NCI-H146 treated with DMSO at 0.1 percent for 48 hours (cell line): ENCODE data around the gene RNF31.
"Not testable (repeated sequence)": the region's sequence is repeated elsewhere in the genome, so short reads cannot be mapped to it uniquely, and the experiment has no call there.

ENCODE experiments used
- DNase-seq: peaks from one replicate; lab custom pipeline; 2025; ENCODE audit not compliant: unreplicated experiment; lab: John Stamatoyannopoulos, UW

The RNF31 gene

GRCh38 chr14:24146978-24147760 is at the start of gene RNF31:
Gene RNF31, plus strand, starts transcription at chr14:24147498. Its CDS starts 201 bp downstream, at chr14:24147699.
- peak; percentile 97 for DNase-seq

- DNase-seq, result no peak
These were observed 48.9 kb upstream of the RNF31 start for GRCh38 chr14:24098229-24098926.

GRCh38 chr14:24098927-24099813 is 48.1 kb upstream of the RNF31 start:
- no peak for DNase-seq

- no peak for DNase-seq
These were observed 46.9 kb upstream of the RNF31 start for GRCh38 chr14:24100197-24100981.

- DNase-seq, result no peak
These were observed 46.3 kb upstream of the RNF31 start for GRCh38 chr14:24100982-24101494.

- no peak for DNase-seq
These were observed 44.8 kb upstream of the RNF31 start for GRCh38 chr14:24102357-24103048.

- no peak for DNase-seq
These were observed 43.8 kb upstream of the RNF31 start for GRCh38 chr14:24103451-24103850.

- DNase-seq, result not testable (repeated sequence)
These were observed 41.6 kb upstream of the RNF31 start for GRCh38 chr14:24105609-24106239.

- no peak for DNase-seq
These were observed 40.5 kb upstream of the RNF31 start for GRCh38 chr14:24106672-24107271.

- no peak for DNase-seq
These were observed 38.9 kb upstream of the RNF31 start for GRCh38 chr14:24108336-24108874.

GRCh38 chr14:24110060-24110459 is 37.2 kb upstream of the RNF31 start:
- DNase-seq, result no peak

GRCh38 chr14:24110523-24110922 is 36.8 kb upstream of the RNF31 start:
- no peak for DNase-seq

- DNase-seq, result no peak
These were observed 33.9 kb upstream of the RNF31 start for GRCh38 chr14:24113379-24113800.

- peak; percentile 70 for DNase-seq
These were observed 33.3 kb upstream of the RNF31 start for GRCh38 chr14:24113801-24114531.

- DNase-seq, result peak; percentile 98
These were observed 32.5 kb upstream of the RNF31 start, which contains the start of the genes DCAF11 and NRL for GRCh38 chr14:24114532-24115421. Gene DCAF11, plus strand, starts transcription at chr14:24114777. Its CDS starts 818 bp downstream, at chr14:24115595. Gene NRL, minus strand, starts transcription at chr14:24114949. Its CDS starts 32,101 bp downstream, at chr14:24082848.

- DNase-seq, result no peak
These were observed 31.7 kb upstream of the RNF31 start for GRCh38 chr14:24115422-24116127.
